Liver (tissue), 9 donors: ENCODE results near the gene CHPT1. TPM values are rescaled to one million over a fixed set of nuclear protein-coding genes. Genes with fewer than 3 reads are reported as not detected.

Experiments used
- DNase-seq: peaks from one replicate; pipeline ENCODE4 v3.0.0-alpha.2; 2017; ENCODE audit warnings: low spot score
- H3K27ac ChIP-seq, 2 donors: one replicate each; pipeline ENCODE4 v1.7.0; 2013; ENCODE audit warnings: inconsistent platforms in 2 of 2, low read length in 2 of 2, control low read depth in 1 of 2, low read depth in 1 of 2, mild to moderate bottlenecking in 1 of 2
- H3K27me3 ChIP-seq, 4 donors: one replicate each; pipeline versions ENCODE4 v1.6.1 to v1.7.0; 2013; ENCODE audit warnings: low read length in 3 of 4, inconsistent platforms in 1 of 4, mild to moderate bottlenecking in 1 of 4, moderate library complexity in 1 of 4; ENCODE audit not compliant: control insufficient read depth in 4 of 4, insufficient read depth in 4 of 4
- H3K36me3 ChIP-seq, 4 donors: one replicate each; pipeline versions ENCODE4 v1.6.1 to v1.7.0; 2013; ENCODE audit warnings: low read length in 3 of 4, mild to moderate bottlenecking in 3 of 4, low read depth in 1 of 4, moderate library complexity in 1 of 4; ENCODE audit not compliant: control insufficient read depth in 4 of 4, insufficient read depth in 3 of 4
- H3K4me1 ChIP-seq, 4 donors: one replicate each; pipeline versions ENCODE4 v1.6.1 to v1.7.0; 2013; ENCODE audit warnings: low read length in 3 of 4, mild to moderate bottlenecking in 3 of 4, moderate library complexity in 1 of 4; ENCODE audit not compliant: control insufficient read depth in 4 of 4, insufficient read depth in 4 of 4
- H3K4me3 ChIP-seq, 3 donors: one replicate each; pipeline versions ENCODE4 v1.6.1 to v1.7.0; 2013; ENCODE audit warnings: low read length in 3 of 3, control low read depth in 1 of 3, low read depth in 1 of 3, mild to moderate bottlenecking in 1 of 3
- H3K9ac ChIP-seq, 2 donors: one replicate each; pipeline ENCODE4 v1.7.0; 2013; ENCODE audit warnings: low read length in 2 of 2, mild to moderate bottlenecking in 2 of 2, moderate library complexity in 2 of 2, control low read depth in 1 of 2, low read depth in 1 of 2
- H3K9me3 ChIP-seq, 4 donors: one replicate each; pipeline versions ENCODE4 v1.6.1 to v1.7.0; 2013; ENCODE audit warnings: low read length in 3 of 4; ENCODE audit not compliant: control insufficient read depth in 4 of 4
- EGR1 ChIP-seq, 2 donors: IDR thresholded peaks; 2 replicates each; pipeline ENCODE4 v1.6.1; 2016 to 2018; ENCODE audit warnings: antibody characterized with exemption in 2 of 2, low read depth in 2 of 2
- FOXA1 ChIP-seq: IDR thresholded peaks from 2 replicates; pipeline ENCODE4 v1.6.1; 2016; ENCODE audit warnings: antibody characterized with exemption
- HNF4A ChIP-seq, 2 donors: conservative IDR thresholded peaks; 2 replicates each; pipeline ENCODE4 v1.6.1; 2016; ENCODE audit warnings: antibody characterized with exemption in 2 of 2, mild to moderate bottlenecking in 2 of 2
- HNF4G ChIP-seq: IDR thresholded peaks from 2 replicates; pipeline ENCODE4 v1.6.1; 2016; ENCODE audit warnings: antibody characterized with exemption
- JUND ChIP-seq, 2 donors: IDR thresholded peaks; 2 replicates each; pipeline ENCODE4 v1.6.1; 2016; ENCODE audit warnings: antibody characterized with exemption in 2 of 2
- NR2F2 ChIP-seq: IDR thresholded peaks from 2 replicates; pipeline ENCODE4 v1.6.1; 2016; ENCODE audit warnings: antibody characterized with exemption
- RAD21 ChIP-seq, 2 donors: IDR thresholded peaks; 2 replicates each; pipeline ENCODE4 v1.6.1; 2016; ENCODE audit warnings: antibody characterized with exemption in 2 of 2, mild to moderate bottlenecking in 2 of 2
- RXRA ChIP-seq, 2 donors: IDR thresholded peaks; 2 replicates each; pipeline ENCODE4 v1.6.1; 2017 to 2018; ENCODE audit warnings: antibody characterized with exemption in 2 of 2, mild to moderate bottlenecking in 1 of 2
- SP1 ChIP-seq: IDR thresholded peaks from 2 replicates; pipeline ENCODE4 v1.6.1; 2018; ENCODE audit warnings: antibody characterized with exemption, mild to moderate bottlenecking
- TAF1 ChIP-seq: conservative IDR thresholded peaks from 2 replicates; pipeline ENCODE4 v1.6.1; 2016; ENCODE audit warnings: antibody characterized with exemption, mild to moderate bottlenecking
- YY1 ChIP-seq: IDR thresholded peaks from 2 replicates; pipeline ENCODE4 v1.6.1; 2016; ENCODE audit warnings: antibody characterized with exemption, mild to moderate bottlenecking
- WGBS: extraction: QIAGEN DNeasy Blood & Tissue Kit; methylation state at CpG from one replicate; pipeline ENCODE4 v1.1.7; 2013; 5-methylcytosine and 5-hydroxymethylcytosine counted together
- polyA plus RNA-seq, 2 donors: library from polyadenylated mRNA; stranded (reverse) in 1 of 2; unstranded in 1 of 2; fragments of 200-250 nt in 1 of 2; fragments of >200 nt in 1 of 2; fragmentation: Nextera tagmentation in 1 of 2; extraction: Ambion mirVana in 1 of 2; gene quantifications; one replicate each; pipeline versions ENCODE4 v1.2.1 to v1.2.3, GENCODE V29; 2013 to 2015
- total RNA-seq, 2 donors: library from RNA; depleted of rRNA; stranded (reverse); fragments of >200 nt; gene quantifications; one replicate each; pipeline ENCODE4 v1.2.3, GENCODE V29; 2014
- TF ChIP-seq, protein P1 (sequence below): fragments of 150-350 bp; IDR thresholded peaks from 2 replicates; pipeline ENCODE4 v1.5.1; 2017; ENCODE audit warnings: improper control_type of control experiment, low read depth, low read length; ENCODE audit not compliant: missing input control
- TF ChIP-seq, protein P2 (sequence below): IDR thresholded peaks from 2 replicates; pipeline ENCODE4 v1.6.1; 2016; ENCODE audit warnings: antibody characterized with exemption
- TF ChIP-seq, protein P3 (sequence below): IDR thresholded peaks from 2 replicates; pipeline ENCODE4 v1.6.1; 2016; ENCODE audit warnings: antibody characterized with exemption
- TF ChIP-seq, protein P4 (sequence below): IDR thresholded peaks from 2 replicates; pipeline ENCODE4 v1.6.1; 2016; ENCODE audit warnings: antibody characterized with exemption, mild to moderate bottlenecking
- donor health status: healthy.
- donor health status: healthy.
- donor health status: healthy.
- donor health status: healthy.
- donor health status: healthy.

The CHPT1 gene
- total and polyA plus RNA-seq, 4 donors: 51.5 to 96.6 (median 61.7) TPM

DNA sequence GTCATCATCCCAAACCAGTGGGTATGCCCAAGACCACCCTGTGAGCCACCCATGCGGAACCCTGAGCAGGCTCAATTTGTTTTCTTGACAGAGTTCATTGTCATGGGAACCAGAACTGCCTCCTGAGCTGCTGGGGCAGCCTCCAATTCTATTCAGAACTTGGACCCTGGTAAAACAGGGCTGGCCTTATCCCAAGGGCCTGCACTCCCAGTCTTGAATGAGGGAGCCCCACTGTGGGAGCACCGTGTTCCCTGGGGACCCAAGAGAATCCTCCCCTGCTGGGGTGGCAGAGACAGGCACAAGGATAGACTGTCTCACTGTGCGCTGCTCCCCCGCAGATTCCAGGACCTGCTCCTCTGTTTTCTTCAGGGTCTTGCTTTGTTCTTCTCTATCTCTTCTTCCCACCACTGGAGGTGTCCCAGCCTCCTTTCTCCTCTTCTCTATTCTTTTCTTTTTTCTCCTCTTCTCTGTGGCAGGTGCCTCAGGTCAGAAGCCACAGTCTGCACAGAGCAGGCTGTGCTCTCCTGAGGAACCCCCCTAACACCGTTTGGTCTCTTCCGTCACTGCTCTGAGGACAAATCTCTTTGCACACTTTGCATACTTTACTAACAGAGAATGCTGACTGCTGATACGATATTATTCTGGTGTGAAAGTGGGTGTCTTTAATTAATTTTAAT is 31.2 kb upstream of the CHPT1 start:
- Histone ChIP-seq H3K36me3 (no peaks in the 10 kb centered on the region), H3K9me3 (no peaks in the 10 kb centered on the region), H3K9ac (no peak overlapping the region), H3K4me1 (peaks cover 0 to 6% (median 2%) of the 10 kb centered on the region in 4 donors), H3K27me3 (no peaks in the 10 kb centered on the region), H3K4me3 (no peak overlapping the region), H3K27ac (no peak overlapping the region)
- TF ChIP-seq RAD21 (IDR thresholded peaks at IDR 0.05): no peak
- no peak for TF ChIP-seq EGR1 (IDR thresholded peaks at IDR 0.05; ENCODE audit: low read depth in 2 of 2)
- no peak for TF ChIP-seq FOXA1
- TF ChIP-seq NR2F2: no peak
- TF ChIP-seq YY1: no peak
- TF ChIP-seq, protein P1, sequence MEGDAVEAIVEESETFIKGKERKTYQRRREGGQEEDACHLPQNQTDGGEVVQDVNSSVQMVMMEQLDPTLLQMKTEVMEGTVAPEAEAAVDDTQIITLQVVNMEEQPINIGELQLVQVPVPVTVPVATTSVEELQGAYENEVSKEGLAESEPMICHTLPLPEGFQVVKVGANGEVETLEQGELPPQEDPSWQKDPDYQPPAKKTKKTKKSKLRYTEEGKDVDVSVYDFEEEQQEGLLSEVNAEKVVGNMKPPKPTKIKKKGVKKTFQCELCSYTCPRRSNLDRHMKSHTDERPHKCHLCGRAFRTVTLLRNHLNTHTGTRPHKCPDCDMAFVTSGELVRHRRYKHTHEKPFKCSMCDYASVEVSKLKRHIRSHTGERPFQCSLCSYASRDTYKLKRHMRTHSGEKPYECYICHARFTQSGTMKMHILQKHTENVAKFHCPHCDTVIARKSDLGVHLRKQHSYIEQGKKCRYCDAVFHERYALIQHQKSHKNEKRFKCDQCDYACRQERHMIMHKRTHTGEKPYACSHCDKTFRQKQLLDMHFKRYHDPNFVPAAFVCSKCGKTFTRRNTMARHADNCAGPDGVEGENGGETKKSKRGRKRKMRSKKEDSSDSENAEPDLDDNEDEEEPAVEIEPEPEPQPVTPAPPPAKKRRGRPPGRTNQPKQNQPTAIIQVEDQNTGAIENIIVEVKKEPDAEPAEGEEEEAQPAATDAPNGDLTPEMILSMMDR: no peak
- no peak for TF ChIP-seq JUND (IDR thresholded peaks at IDR 0.05)
- TF ChIP-seq, protein P2, sequence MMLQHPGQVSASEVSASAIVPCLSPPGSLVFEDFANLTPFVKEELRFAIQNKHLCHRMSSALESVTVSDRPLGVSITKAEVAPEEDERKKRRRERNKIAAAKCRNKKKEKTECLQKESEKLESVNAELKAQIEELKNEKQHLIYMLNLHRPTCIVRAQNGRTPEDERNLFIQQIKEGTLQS: no peak
- no peak for TF ChIP-seq TAF1
- TF ChIP-seq HNF4A (conservative IDR thresholded peaks at IDR 0.05): no peak
- TF ChIP-seq, protein P3, sequence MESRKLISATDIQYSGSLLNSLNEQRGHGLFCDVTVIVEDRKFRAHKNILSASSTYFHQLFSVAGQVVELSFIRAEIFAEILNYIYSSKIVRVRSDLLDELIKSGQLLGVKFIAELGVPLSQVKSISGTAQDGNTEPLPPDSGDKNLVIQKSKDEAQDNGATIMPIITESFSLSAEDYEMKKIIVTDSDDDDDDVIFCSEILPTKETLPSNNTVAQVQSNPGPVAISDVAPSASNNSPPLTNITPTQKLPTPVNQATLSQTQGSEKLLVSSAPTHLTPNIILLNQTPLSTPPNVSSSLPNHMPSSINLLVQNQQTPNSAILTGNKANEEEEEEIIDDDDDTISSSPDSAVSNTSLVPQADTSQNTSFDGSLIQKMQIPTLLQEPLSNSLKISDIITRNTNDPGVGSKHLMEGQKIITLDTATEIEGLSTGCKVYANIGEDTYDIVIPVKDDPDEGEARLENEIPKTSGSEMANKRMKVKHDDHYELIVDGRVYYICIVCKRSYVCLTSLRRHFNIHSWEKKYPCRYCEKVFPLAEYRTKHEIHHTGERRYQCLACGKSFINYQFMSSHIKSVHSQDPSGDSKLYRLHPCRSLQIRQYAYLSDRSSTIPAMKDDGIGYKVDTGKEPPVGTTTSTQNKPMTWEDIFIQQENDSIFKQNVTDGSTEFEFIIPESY: no peak
- no peak for TF ChIP-seq SP1
- TF ChIP-seq, protein P4, sequence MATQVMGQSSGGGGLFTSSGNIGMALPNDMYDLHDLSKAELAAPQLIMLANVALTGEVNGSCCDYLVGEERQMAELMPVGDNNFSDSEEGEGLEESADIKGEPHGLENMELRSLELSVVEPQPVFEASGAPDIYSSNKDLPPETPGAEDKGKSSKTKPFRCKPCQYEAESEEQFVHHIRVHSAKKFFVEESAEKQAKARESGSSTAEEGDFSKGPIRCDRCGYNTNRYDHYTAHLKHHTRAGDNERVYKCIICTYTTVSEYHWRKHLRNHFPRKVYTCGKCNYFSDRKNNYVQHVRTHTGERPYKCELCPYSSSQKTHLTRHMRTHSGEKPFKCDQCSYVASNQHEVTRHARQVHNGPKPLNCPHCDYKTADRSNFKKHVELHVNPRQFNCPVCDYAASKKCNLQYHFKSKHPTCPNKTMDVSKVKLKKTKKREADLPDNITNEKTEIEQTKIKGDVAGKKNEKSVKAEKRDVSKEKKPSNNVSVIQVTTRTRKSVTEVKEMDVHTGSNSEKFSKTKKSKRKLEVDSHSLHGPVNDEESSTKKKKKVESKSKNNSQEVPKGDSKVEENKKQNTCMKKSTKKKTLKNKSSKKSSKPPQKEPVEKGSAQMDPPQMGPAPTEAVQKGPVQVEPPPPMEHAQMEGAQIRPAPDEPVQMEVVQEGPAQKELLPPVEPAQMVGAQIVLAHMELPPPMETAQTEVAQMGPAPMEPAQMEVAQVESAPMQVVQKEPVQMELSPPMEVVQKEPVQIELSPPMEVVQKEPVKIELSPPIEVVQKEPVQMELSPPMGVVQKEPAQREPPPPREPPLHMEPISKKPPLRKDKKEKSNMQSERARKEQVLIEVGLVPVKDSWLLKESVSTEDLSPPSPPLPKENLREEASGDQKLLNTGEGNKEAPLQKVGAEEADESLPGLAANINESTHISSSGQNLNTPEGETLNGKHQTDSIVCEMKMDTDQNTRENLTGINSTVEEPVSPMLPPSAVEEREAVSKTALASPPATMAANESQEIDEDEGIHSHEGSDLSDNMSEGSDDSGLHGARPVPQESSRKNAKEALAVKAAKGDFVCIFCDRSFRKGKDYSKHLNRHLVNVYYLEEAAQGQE: no peak
- 88% methylated on average over 7 of the region's 7 CpGs for WGBS
- no peak for DNase-seq

DNA sequence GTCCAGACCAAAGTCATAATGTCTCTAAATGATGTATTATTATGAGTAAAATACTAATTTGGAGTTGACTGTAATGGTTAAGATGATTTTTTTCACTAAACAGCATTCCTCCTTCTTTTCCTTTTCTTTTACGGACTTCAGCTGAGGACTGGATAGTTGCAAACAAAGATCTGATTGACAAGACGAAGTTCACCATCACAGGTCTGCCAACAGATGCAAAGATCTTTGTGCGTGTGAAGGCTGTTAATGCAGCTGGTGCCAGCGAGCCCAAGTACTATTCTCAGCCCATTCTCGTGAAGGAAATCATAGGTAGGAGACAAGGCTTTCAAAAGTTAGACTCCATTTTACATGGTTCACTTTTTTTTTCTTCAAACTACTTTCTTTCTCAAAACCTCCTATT is 29.8 kb upstream of the CHPT1 start:
- Histone ChIP-seq H3K9ac (no peak overlapping the region), H3K27ac (no peak overlapping the region), H3K4me1 (peaks cover 0 to 6% (median 3%) of the 10 kb centered on the region in 4 donors), H3K4me3 (no peak overlapping the region), H3K27me3 (no peaks in the 10 kb centered on the region), H3K9me3 (no peaks in the 10 kb centered on the region), H3K36me3 (no peaks in the 10 kb centered on the region)
- no peak for DNase-seq
- WGBS: 78% methylated on average over 5 of the region's 5 CpGs
- TF ChIP-seq EGR1 (IDR thresholded peaks at IDR 0.05; ENCODE audit: low read depth in 2 of 2) (no peak), RXRA (IDR thresholded peaks at IDR 0.05) (no peak), SP1 (no peak), HNF4G (no peak), RAD21 (IDR thresholded peaks at IDR 0.05) (no peak), YY1 (no peak)
- TF ChIP-seq, protein P2: no peak
- TF ChIP-seq, protein P4: no peak
- TF ChIP-seq, protein P1: no peak
